HEK293 (cell line): Measurements from ENCODE around the gene PFN4.

ENCODE experiments used
- AEBP2 ChIP-seq: fragments of 450-650 bp; formaldehyde crosslinking; IDR thresholded peaks from 2 replicates; pipeline ENCODE4 v1.5.1; 2016; ENCODE audit warnings: missing biosample characterization, missing genetic modification characterization, borderline replicate concordance
- CTCF ChIP-seq: fragments of 450-650 bp; formaldehyde crosslinking; IDR thresholded peaks from 2 replicates; pipeline ENCODE4 v1.5.1; 2016; ENCODE audit warnings: missing biosample characterization, missing genetic modification characterization
- HOXA7 ChIP-seq: sonication (generic); formaldehyde crosslinking; IDR thresholded peaks from 2 replicates; pipeline ENCODE4 v1.8.1; 2022; ENCODE audit warnings: missing genetic modification reagents, borderline replicate concordance
- ZBTB20 ChIP-seq: fragments of 450-650 bp; formaldehyde crosslinking; IDR thresholded peaks from 2 replicates; pipeline ENCODE4 v1.5.1; 2016; ENCODE audit warnings: missing biosample characterization, missing genetic modification characterization
- ZNF112 ChIP-seq: fragments of 450-650 bp; formaldehyde crosslinking; IDR thresholded peaks from 2 replicates; pipeline ENCODE4 v1.5.0; 2017; ENCODE audit warnings: missing biosample characterization, missing genetic modification characterization
- ZNF18 ChIP-seq: fragments of 450-650 bp; formaldehyde crosslinking; IDR thresholded peaks from 2 replicates; pipeline ENCODE4 v1.5.1; 2016; ENCODE audit warnings: missing biosample characterization, missing genetic modification characterization
- ZNF274 ChIP-seq, 2 experiments: fragments of 200-500 bp in 1 of 2; fragments of 450-650 bp in 1 of 2; sonication (Bioruptor generic) in 1 of 2; formaldehyde crosslinking in 1 of 2; IDR thresholded peaks; 2 replicates each; pipeline versions ENCODE4 v1.5.1 to v1.6.1; 2014 to 2016; ENCODE audit warnings: borderline replicate concordance in 1 of 2, inconsistent platforms in 1 of 2, low read length in 1 of 2, missing biosample characterization in 1 of 2, missing genetic modification characterization in 1 of 2
- ZNF433 ChIP-seq: fragments of 450-650 bp; formaldehyde crosslinking; IDR thresholded peaks from 2 replicates; pipeline ENCODE4 v1.5.1; 2016; ENCODE audit warnings: missing biosample characterization, missing genetic modification characterization, low read depth
- ZNF48 ChIP-seq: fragments of 450-650 bp; formaldehyde crosslinking; IDR thresholded peaks from 2 replicates; pipeline ENCODE4 v1.5.1; 2016; ENCODE audit warnings: missing biosample characterization, missing genetic modification characterization
- ZNF658 ChIP-seq: fragments of 450-650 bp; formaldehyde crosslinking; IDR thresholded peaks from 2 replicates; pipeline ENCODE4; 2016; ENCODE audit warnings: missing biosample characterization, missing genetic modification characterization
- TF ChIP-seq, protein P1 (sequence below): fragments of 450-650 bp; formaldehyde crosslinking; IDR thresholded peaks from 2 replicates; pipeline ENCODE4 v1.5.1; 2016; ENCODE audit warnings: missing biosample characterization, missing genetic modification characterization
- TF ChIP-seq, protein P2 (sequence below): fragments of 450-650 bp; formaldehyde crosslinking; IDR thresholded peaks from 2 replicates; pipeline ENCODE4 v1.5.1; 2016; ENCODE audit warnings: missing biosample characterization, missing genetic modification characterization
- TF ChIP-seq, protein P3 (sequence below): fragments of 450-650 bp; formaldehyde crosslinking; IDR thresholded peaks from 2 replicates; pipeline ENCODE4 v1.5.1; 2016; ENCODE audit warnings: missing biosample characterization, missing genetic modification characterization

DNA sequence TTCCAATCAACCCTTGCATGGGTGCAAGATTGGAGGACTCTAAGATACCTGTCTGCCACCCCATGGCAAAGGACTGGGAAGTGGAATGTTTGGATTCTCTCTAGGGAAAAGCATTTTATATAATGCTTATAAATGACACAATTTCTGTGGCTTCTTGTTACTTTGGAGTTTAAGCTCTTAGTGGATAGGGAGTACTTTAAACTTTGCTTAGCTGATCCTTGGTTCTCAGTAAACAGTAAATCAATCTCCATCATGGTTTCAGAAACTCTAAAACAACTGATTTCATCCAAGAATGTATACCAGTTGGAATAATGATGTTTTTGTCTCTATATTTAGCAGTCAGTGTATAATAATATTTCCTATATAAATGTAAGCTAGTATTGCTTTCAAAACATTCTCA lies 37.6 kb upstream of the PFN4 start:
- TF ChIP-seq AEBP2 (tag by site-specific recombination) (no peak), ZNF274 (IDR thresholded peaks at IDR 0.05; ENCODE audit: low read length) (no peak), ZNF274 (tag by site-specific recombination; IDR thresholded peaks at IDR 0.05; ENCODE audit: borderline replicate concordance) (no peak), CTCF (no peak), HOXA7 (CRISPR knock-in tag) (no peak), ZNF18 (no peak), ZNF112 (tag by site-specific recombination) (no peak), ZNF433 (no peak), ZNF658 (tag by site-specific recombination) (no peak), ZNF48 (no peak), ZBTB20 (tag by site-specific recombination) (no peak)
- TF ChIP-seq, protein P1, sequence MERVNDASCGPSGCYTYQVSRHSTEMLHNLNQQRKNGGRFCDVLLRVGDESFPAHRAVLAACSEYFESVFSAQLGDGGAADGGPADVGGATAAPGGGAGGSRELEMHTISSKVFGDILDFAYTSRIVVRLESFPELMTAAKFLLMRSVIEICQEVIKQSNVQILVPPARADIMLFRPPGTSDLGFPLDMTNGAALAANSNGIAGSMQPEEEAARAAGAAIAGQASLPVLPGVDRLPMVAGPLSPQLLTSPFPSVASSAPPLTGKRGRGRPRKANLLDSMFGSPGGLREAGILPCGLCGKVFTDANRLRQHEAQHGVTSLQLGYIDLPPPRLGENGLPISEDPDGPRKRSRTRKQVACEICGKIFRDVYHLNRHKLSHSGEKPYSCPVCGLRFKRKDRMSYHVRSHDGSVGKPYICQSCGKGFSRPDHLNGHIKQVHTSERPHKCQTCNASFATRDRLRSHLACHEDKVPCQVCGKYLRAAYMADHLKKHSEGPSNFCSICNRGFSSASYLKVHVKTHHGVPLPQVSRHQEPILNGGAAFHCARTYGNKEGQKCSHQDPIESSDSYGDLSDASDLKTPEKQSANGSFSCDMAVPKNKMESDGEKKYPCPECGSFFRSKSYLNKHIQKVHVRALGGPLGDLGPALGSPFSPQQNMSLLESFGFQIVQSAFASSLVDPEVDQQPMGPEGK (tag by site-specific recombination): no peak
- TF ChIP-seq, protein P2, sequence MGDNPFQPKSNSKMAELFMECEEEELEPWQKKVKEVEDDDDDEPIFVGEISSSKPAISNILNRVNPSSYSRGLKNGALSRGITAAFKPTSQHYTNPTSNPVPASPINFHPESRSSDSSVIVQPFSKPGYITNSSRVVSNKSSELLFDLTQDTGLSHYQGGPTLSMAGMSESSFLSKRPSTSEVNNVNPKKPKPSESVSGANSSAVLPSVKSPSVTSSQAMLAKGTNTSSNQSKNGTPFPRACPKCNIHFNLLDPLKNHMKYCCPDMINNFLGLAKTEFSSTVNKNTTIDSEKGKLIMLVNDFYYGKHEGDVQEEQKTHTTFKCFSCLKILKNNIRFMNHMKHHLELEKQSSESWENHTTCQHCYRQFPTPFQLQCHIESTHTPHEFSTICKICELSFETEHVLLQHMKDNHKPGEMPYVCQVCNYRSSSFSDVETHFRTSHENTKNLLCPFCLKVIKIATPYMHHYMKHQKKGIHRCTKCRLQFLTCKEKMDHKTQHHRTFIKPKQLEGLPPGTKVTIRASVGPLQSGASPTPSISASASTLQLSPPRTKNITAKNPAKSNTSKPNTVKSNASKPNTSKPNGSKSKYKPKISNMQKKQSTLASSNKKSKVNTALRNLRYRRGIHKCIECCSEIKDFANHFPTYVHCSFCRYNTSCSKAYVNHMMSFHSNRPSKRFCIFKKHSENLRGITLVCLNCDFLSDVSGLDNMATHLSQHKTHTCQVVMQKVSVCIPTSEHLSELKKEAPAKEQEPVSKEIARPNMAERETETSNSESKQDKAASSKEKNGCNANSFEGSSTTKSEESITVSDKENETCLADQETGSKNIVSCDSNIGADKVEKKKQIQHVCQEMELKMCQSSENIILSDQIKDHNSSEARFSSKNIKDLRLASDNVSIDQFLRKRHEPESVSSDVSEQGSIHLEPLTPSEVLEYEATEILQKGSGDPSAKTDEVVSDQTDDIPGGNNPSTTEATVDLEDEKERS (tag by site-specific recombination): no peak
- TF ChIP-seq, protein P3, sequence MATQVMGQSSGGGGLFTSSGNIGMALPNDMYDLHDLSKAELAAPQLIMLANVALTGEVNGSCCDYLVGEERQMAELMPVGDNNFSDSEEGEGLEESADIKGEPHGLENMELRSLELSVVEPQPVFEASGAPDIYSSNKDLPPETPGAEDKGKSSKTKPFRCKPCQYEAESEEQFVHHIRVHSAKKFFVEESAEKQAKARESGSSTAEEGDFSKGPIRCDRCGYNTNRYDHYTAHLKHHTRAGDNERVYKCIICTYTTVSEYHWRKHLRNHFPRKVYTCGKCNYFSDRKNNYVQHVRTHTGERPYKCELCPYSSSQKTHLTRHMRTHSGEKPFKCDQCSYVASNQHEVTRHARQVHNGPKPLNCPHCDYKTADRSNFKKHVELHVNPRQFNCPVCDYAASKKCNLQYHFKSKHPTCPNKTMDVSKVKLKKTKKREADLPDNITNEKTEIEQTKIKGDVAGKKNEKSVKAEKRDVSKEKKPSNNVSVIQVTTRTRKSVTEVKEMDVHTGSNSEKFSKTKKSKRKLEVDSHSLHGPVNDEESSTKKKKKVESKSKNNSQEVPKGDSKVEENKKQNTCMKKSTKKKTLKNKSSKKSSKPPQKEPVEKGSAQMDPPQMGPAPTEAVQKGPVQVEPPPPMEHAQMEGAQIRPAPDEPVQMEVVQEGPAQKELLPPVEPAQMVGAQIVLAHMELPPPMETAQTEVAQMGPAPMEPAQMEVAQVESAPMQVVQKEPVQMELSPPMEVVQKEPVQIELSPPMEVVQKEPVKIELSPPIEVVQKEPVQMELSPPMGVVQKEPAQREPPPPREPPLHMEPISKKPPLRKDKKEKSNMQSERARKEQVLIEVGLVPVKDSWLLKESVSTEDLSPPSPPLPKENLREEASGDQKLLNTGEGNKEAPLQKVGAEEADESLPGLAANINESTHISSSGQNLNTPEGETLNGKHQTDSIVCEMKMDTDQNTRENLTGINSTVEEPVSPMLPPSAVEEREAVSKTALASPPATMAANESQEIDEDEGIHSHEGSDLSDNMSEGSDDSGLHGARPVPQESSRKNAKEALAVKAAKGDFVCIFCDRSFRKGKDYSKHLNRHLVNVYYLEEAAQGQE (tag by site-specific recombination): no peak
